CD4-positive, alpha-beta T cell treated with Interleukin-17A for 1 hour (primary cell): Measurements from ENCODE around the gene ANKRD6.
A peak's percentile ranks its signal among the peaks of the same experiment; 100 is the strongest.
"Not testable (repeated sequence)": the region's sequence is repeated elsewhere in the genome, so short reads cannot be mapped to it uniquely, and the experiment has no call there.

ENCODE experiments used
- DNase-seq: peaks from one replicate; pipeline ENCODE4 v3.0.0-alpha.2; 2020

ANKRD6 gene

GRCh38 chr6:89432875-89433251, at the start of gene ANKRD6:
Gene ANKRD6 (plus strand): TSS chr6:89433152. CDS start chr6:89566977, 133,825 bp downstream.
- DNase-seq, result peak; percentile 82

- no peak for DNase-seq
Measured at GRCh38 chr6:89385156-89385667, 47.7 kb upstream of the ANKRD6 start.

GRCh38 chr6:89385846-89386245, 47.1 kb upstream of the ANKRD6 start:
- DNase-seq, result no peak

- no peak for DNase-seq
Measured at GRCh38 chr6:89386917-89387491, 45.9 kb upstream of the ANKRD6 start.

- DNase-seq, result no peak
Measured at GRCh38 chr6:89387516-89388201, 45.3 kb upstream of the ANKRD6 start.

GRCh38 chr6:89388846-89389245, 44.1 kb upstream of the ANKRD6 start:
- no peak for DNase-seq

GRCh38 chr6:89392823-89393222, 40.1 kb upstream of the ANKRD6 start:
- no peak for DNase-seq

GRCh38 chr6:89393659-89394058, 39.3 kb upstream of the ANKRD6 start:
- no peak for DNase-seq

- not testable (repeated sequence) for DNase-seq
Measured at GRCh38 chr6:89397884-89398283, 35.1 kb upstream of the ANKRD6 start.

GRCh38 chr6:89398762-89399525, 34.0 kb upstream of the ANKRD6 start:
- DNase-seq, result no peak

- DNase-seq, result no peak
Measured at GRCh38 chr6:89400050-89400449, 32.9 kb upstream of the ANKRD6 start.

- no peak for DNase-seq
Measured at GRCh38 chr6:89400912-89401399, 32.0 kb upstream of the ANKRD6 start.

GRCh38 chr6:89402776-89403175, 30.2 kb upstream of the ANKRD6 start:
- DNase-seq, result no peak

- DNase-seq, result no peak
Measured at GRCh38 chr6:89404512-89404911, 28.4 kb upstream of the ANKRD6 start.

GRCh38 chr6:89406141-89406540, 26.8 kb upstream of the ANKRD6 start:
- DNase-seq, result no peak

GRCh38 chr6:89409461-89410035, 23.4 kb upstream of the ANKRD6 start:
- DNase-seq, result no peak

GRCh38 chr6:89410231-89410761, 22.7 kb upstream of the ANKRD6 start:
- DNase-seq, result no peak

- DNase-seq, result no peak
Measured at GRCh38 chr6:89410788-89411144, 22.2 kb upstream of the ANKRD6 start.

- DNase-seq, result no peak
Measured at GRCh38 chr6:89411145-89412070, 21.5 kb upstream of the ANKRD6 start.

GRCh38 chr6:89412071-89413005, 20.6 kb upstream of the ANKRD6 start, which contains the start of gene RRAGD:
Gene RRAGD (minus strand): TSS chr6:89412273. CDS start chr6:89411993, 280 bp downstream.
- DNase-seq, result peak; percentile 70

- no peak for DNase-seq
Measured at GRCh38 chr6:89413006-89413400, 19.9 kb upstream of the ANKRD6 start.
